ENCODE measurements around the gene SINHCAF. TPM values are rescaled to one million over a fixed set of nuclear protein-coding genes. Genes with fewer than 3 reads are reported as not detected.

The SINHCAF gene
- total RNA-seq, 1 donor from 2014 or later = 157 TPM

DNA sequence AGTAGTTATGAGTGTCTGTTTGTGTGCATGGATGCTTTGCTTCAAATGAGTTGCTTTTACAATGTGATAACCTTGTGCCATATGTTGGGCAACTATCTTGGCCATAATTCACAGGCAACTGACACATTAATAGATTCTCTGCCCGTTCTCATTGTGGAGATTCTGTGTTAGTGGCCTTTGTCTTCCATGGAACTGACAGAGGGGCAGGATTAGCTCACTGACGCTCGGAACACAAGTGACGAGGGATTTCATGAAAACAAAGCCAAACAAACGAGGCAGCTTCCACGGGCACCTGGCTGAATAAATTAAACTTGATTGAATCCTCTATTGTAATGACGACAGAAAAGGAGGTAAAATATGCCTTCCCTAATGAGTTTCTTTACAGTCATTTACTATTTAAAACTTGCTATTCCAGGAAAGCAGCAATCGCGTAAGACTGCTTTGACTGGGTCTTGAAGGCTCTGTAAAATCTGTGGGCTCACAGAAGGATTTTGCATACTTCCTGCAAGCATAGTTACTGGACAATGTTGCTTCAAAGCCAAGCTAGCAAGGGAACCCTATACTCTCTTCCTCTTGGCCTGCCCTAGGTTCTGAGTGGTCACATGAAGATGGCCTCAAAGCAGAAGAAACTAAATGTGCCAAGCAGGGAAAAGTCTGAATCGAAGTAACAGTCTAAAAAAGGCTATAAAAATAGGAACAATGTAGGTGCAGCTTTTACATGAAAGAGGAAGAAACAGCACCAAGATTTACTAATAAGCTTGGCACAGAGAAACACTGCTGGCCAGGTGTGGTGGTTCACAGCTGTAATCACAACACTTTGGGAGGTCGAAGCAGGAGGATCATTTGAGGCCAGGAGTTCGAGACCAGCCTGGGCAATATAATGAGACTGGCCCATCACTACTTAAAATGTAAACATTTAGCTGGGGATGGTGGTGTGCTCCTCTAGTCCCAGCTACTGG, 28.1 kb upstream of the SINHCAF start:
- POLR2A ChIA-PET = interaction anchor here (0.5 to 1.0 kb wide), 3 partner anchors 8 to 28 kb away, joined by 3 read pairs; partner anchors contain the start of gene SINHCAF
- peaks cover 10% of the 10 kb centered on the region for H3K4me1 Mint-ChIP-seq

GRCh38 chr12:31346267-31346666, 20.3 kb upstream of the SINHCAF start:
- Mint-ChIP-seq H3K36me3 (ENCODE audit: low read depth) (no peaks in the 10 kb centered on the region), H3K4me3 (no peak overlapping the region), H3K27ac (no peak overlapping the region), H3K4me1 (no peaks in the 10 kb centered on the region), H3K27me3 (no peaks in the 10 kb centered on the region), H3K9me3 (no peaks in the 10 kb centered on the region)
- TF ChIP-seq, protein P1, sequence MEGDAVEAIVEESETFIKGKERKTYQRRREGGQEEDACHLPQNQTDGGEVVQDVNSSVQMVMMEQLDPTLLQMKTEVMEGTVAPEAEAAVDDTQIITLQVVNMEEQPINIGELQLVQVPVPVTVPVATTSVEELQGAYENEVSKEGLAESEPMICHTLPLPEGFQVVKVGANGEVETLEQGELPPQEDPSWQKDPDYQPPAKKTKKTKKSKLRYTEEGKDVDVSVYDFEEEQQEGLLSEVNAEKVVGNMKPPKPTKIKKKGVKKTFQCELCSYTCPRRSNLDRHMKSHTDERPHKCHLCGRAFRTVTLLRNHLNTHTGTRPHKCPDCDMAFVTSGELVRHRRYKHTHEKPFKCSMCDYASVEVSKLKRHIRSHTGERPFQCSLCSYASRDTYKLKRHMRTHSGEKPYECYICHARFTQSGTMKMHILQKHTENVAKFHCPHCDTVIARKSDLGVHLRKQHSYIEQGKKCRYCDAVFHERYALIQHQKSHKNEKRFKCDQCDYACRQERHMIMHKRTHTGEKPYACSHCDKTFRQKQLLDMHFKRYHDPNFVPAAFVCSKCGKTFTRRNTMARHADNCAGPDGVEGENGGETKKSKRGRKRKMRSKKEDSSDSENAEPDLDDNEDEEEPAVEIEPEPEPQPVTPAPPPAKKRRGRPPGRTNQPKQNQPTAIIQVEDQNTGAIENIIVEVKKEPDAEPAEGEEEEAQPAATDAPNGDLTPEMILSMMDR (IDR thresholded peaks at IDR 0.05) = no peak
- POLR2A ChIA-PET = interaction anchor here (0.9 kb wide), 1 partner anchor 20 kb away, joined by 3 read pairs; the partner anchor contains the start of gene SINHCAF
- intact Hi-C loops (cut with micrococcal nuclease) = no loop called here
- DNase-seq = no peak
- ATAC-seq (ENCODE audit: low read depth) = no peak
- CTCF ChIA-PET = interaction anchor here (1.2 kb wide), 1 partner anchor 74 kb away, joined by 3 read pairs; no protein-coding TSS in a partner anchor

More for the DNA sequence above, 28.1 kb upstream of the SINHCAF start:
- peak; percentile 31 for ATAC-seq (ENCODE audit: low read depth)
- intact Hi-C loops (cut with micrococcal nuclease) = no loop called here
- H3K27me3 Mint-ChIP-seq = no peaks in the 10 kb centered on the region
- CTCF ChIA-PET = interaction anchor here (0.7 kb wide), 1 partner anchor 82 kb away, joined by 3 read pairs; no protein-coding TSS in a partner anchor
- no peak for DNase-seq
- H3K4me3 Mint-ChIP-seq = no peak overlapping the region
- no peaks in the 10 kb centered on the region for H3K9me3 Mint-ChIP-seq
- no peak overlapping the region for H3K27ac Mint-ChIP-seq
- H3K36me3 Mint-ChIP-seq (ENCODE audit: low read depth) = no peaks in the 10 kb centered on the region
- TF ChIP-seq, protein P1 (IDR thresholded peaks at IDR 0.05) = no peak

DNA sequence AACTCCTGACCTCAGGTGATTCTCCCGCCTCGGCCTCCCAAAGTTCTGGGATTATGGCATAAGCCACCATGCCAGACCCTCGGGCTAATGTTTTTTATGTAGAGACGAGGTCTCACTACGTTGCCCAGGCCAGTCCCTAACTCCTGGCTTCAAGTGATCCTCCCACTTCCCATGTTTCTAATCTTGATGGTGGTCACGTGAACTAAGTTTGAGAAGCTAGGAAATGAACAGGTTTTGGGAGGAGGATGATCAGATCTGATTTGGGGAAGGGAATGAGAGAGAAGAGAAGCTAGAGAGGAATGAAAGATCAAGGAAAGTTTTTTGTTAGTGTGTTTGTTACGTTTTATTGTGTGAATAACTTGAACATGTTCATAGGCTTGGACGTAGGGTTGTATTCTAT, 17.2 kb upstream of the SINHCAF start:
- POLR2A ChIA-PET = no interaction called here
- intact Hi-C loops (cut with micrococcal nuclease) = no loop called here
- H3K4me3 Mint-ChIP-seq = no peak overlapping the region

GRCh38 chr12:31342286-31342685, 16.3 kb upstream of the SINHCAF start:
- no peaks in the 10 kb centered on the region for H3K27me3 Mint-ChIP-seq
- TF ChIP-seq, protein P1 (IDR thresholded peaks at IDR 0.05) = no peak
- intact Hi-C loops (cut with micrococcal nuclease) = no loop called here
- DNase-seq (no peak), ATAC-seq (ENCODE audit: low read depth) (no peak)
- H3K4me1 Mint-ChIP-seq = no peaks in the 10 kb centered on the region
- H3K9me3 Mint-ChIP-seq = no peaks in the 10 kb centered on the region
- H3K36me3 Mint-ChIP-seq (ENCODE audit: low read depth) = no peaks in the 10 kb centered on the region
- CTCF ChIA-PET = interaction anchor here (0.6 kb wide), 1 partner anchor 11 kb away, joined by 5 read pairs; no protein-coding TSS in a partner anchor
- H3K27ac Mint-ChIP-seq = no peak overlapping the region
- no peak overlapping the region for H3K4me3 Mint-ChIP-seq
- POLR2A ChIA-PET = interaction anchor here (1.1 kb wide), 1 partner anchor 31 kb away, joined by 4 read pairs; no protein-coding TSS in a partner anchor

More for the DNA sequence above, 17.2 kb upstream of the SINHCAF start:
- TF ChIP-seq, protein P1 (IDR thresholded peaks at IDR 0.05) = no peak
- CTCF ChIA-PET = no interaction called here
- Mint-ChIP-seq H3K4me1 (no peaks in the 10 kb centered on the region), H3K36me3 (ENCODE audit: low read depth) (no peaks in the 10 kb centered on the region), H3K27me3 (no peaks in the 10 kb centered on the region), H3K9me3 (no peaks in the 10 kb centered on the region), H3K27ac (no peak overlapping the region)
- no peak for ATAC-seq (ENCODE audit: low read depth)
- no peak for DNase-seq

Data from activated B cell treated with CpG ODN at 0.5 μM for 24 hours (primary cell).